ENCODE measurements around the gene ROBO3. TPM values are rescaled to one million over a fixed set of nuclear protein-coding genes. Genes with fewer than 3 reads are reported as not detected.

The ROBO3 gene
- total and polyA plus RNA-seq, 2 donors (not counting 1 experiment from before 2014, with no cell fraction given), result 1.0 to 7.4 TPM

- DNase-seq (no peak), ATAC-seq (ENCODE audit: low read depth) (no peak)
- H3K27me3 ChIP-seq (replicated peaks in 1 of 4; ENCODE audit: control extremely low read depth in 1 of 4, control insufficient read depth in 3 of 4, insufficient read depth in 4 of 4, low read length in 3 of 4), result peaks cover 0 to 16% (median 5%) of the 10 kb centered on the region in 4 experiments
- POLR2A ChIA-PET, result no interaction called here
- H3K27ac ChIP-seq (ENCODE audit: low read length in 2 of 2), result no peak overlapping the region
- intact Hi-C loops (cut with micrococcal nuclease), result no loop called here
- Mint-ChIP-seq H3K4me3 (no peak overlapping the region), H3K9me3 (ENCODE audit: insufficient read depth) (no peaks in the 10 kb centered on the region), H3K4me1 (no peaks in the 10 kb centered on the region), H3K27ac (no peak overlapping the region), H3K27me3 (peaks cover 51% of the 10 kb centered on the region)
- no peaks in the 10 kb centered on the region for H4K20me1 ChIP-seq (ENCODE audit: control insufficient read depth, insufficient read depth, low read length, poor library complexity, severe bottlenecking)
- TF ChIP-seq CTCF (IDR thresholded peaks at IDR 0.05) (no peak), EZH2 (IDR thresholded peaks at IDR 0.05; ENCODE audit: borderline replicate concordance, insufficient read depth, low read depth, low read length, poor library complexity, severe bottlenecking) (no peak)
- no peak overlapping the region for H3K9ac ChIP-seq (ENCODE audit: low read length)
- no peaks in the 10 kb centered on the region for H3K4me1 ChIP-seq (ENCODE audit: control insufficient read depth in 2 of 2, insufficient read depth in 2 of 2, low read length in 2 of 2)
- 91% methylated on average over 4 of the region's 8 CpGs for WGBS (ENCODE audit: insufficient coverage)
- CTCF ChIA-PET, result no interaction called here
- H3K4me3 ChIP-seq (ENCODE audit: control extremely low read depth in 1 of 5, extremely low read depth in 1 of 5, insufficient read depth in 1 of 5, low read depth in 2 of 5, low read length in 4 of 5), result no peak overlapping the region
- no peak overlapping the region for H3K4me2 ChIP-seq (replicated peaks; ENCODE audit: low read depth, low read length, poor library complexity, severe bottlenecking)
- H3K79me2 ChIP-seq (ENCODE audit: control insufficient read depth, insufficient read depth, low read length), result no peaks in the 10 kb centered on the region
- H3K36me3 ChIP-seq (replicated peaks in 1 of 2; ENCODE audit: control extremely low read depth in 1 of 2, control insufficient read depth in 1 of 2, extremely low read depth in 1 of 2, insufficient read depth in 2 of 2, low read length in 1 of 2), result no peaks in the 10 kb centered on the region
- H3K9me3 ChIP-seq (ENCODE audit: control extremely low read depth in 1 of 3, control insufficient read depth in 2 of 3, insufficient read depth in 1 of 3, low read length in 2 of 3), result peaks cover 0 to 3% (median 0%) of the 10 kb centered on the region in 3 donors
- no peak overlapping the region for H2AFZ ChIP-seq (ENCODE audit: insufficient read depth, low read depth, low read length, poor library complexity, severe bottlenecking)
Observed at GRCh38 chr11:124823512-124824376, 41.5 kb upstream of the ROBO3 start.

GRCh38 chr11:124825876-124826275 is 39.4 kb upstream of the ROBO3 start:
- Histone ChIP-seq H3K9me3 (ENCODE audit: control extremely low read depth in 1 of 3, control insufficient read depth in 2 of 3, insufficient read depth in 1 of 3, low read length in 2 of 3) (peaks cover 0 to 3% (median 0%) of the 10 kb centered on the region in 3 donors), H3K4me1 (ENCODE audit: control insufficient read depth in 2 of 2, insufficient read depth in 2 of 2, low read length in 2 of 2) (no peaks in the 10 kb centered on the region), H4K20me1 (ENCODE audit: control insufficient read depth, insufficient read depth, low read length, poor library complexity, severe bottlenecking) (no peaks in the 10 kb centered on the region), H3K9ac (ENCODE audit: low read length) (no peak overlapping the region), H3K27ac (ENCODE audit: low read length in 2 of 2) (no peak overlapping the region), H3K27me3 (replicated peaks in 1 of 4; ENCODE audit: control extremely low read depth in 1 of 4, control insufficient read depth in 3 of 4, insufficient read depth in 4 of 4, low read length in 3 of 4) (peaks cover 0 to 10% (median 5%) of the 10 kb centered on the region in 4 experiments), H3K4me3 (ENCODE audit: control extremely low read depth in 1 of 5, extremely low read depth in 1 of 5, insufficient read depth in 1 of 5, low read depth in 2 of 5, low read length in 4 of 5) (no peak overlapping the region), H3K4me2 (replicated peaks; ENCODE audit: low read depth, low read length, poor library complexity, severe bottlenecking) (no peak overlapping the region), H2AFZ (ENCODE audit: insufficient read depth, low read depth, low read length, poor library complexity, severe bottlenecking) (no peak overlapping the region), H3K79me2 (ENCODE audit: control insufficient read depth, insufficient read depth, low read length) (no peaks in the 10 kb centered on the region), H3K36me3 (replicated peaks in 1 of 2; ENCODE audit: control extremely low read depth in 1 of 2, control insufficient read depth in 1 of 2, extremely low read depth in 1 of 2, insufficient read depth in 2 of 2, low read length in 1 of 2) (no peaks in the 10 kb centered on the region)
- Mint-ChIP-seq H3K9me3 (ENCODE audit: insufficient read depth) (no peaks in the 10 kb centered on the region), H3K4me3 (no peak overlapping the region), H3K27me3 (peaks cover 42% of the 10 kb centered on the region), H3K4me1 (no peaks in the 10 kb centered on the region), H3K27ac (no peak overlapping the region)
- DNase-seq (no peak), ATAC-seq (ENCODE audit: low read depth) (no peak)
- POLR2A ChIA-PET, result no interaction called here
- TF ChIP-seq EZH2 (IDR thresholded peaks at IDR 0.05; ENCODE audit: borderline replicate concordance, insufficient read depth, low read depth, low read length, poor library complexity, severe bottlenecking) (no peak), CTCF (IDR thresholded peaks at IDR 0.05) (no peak)
- CTCF ChIA-PET, result no interaction called here
- intact Hi-C loops (cut with micrococcal nuclease), result no loop called here
- WGBS (ENCODE audit: insufficient coverage), result 81% methylated on average over 3 of the region's 3 CpGs
